NCI-H524 treated with DMSO at 0.1 percent for 48 hours (cell line): ENCODE results near the gene LPAR6.

ENCODE experiments used
- DNase-seq: peaks from one replicate; lab custom pipeline; 2025; lab: John Stamatoyannopoulos, UW

Gene LPAR6

DNA sequence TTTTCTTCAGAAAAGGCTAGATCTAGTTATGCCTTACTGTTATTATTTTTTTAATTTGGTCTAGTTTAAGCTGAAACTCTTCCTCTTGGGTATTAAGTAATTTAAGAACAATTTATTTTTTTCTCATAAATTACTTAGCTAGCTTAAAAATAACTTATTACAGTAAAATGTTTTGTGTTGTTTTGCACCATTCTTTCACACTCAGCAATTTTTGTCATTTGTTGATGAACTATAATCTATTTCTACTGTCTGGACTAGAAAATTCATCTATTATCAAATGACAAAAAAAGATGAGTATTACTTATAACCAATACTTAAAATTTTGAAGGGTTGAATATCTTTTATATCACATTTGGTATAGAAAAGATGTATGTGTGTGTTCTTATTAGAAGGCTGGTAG lies 1.6 kb upstream of the LPAR6 start:
- no peak for DNase-seq

DNA sequence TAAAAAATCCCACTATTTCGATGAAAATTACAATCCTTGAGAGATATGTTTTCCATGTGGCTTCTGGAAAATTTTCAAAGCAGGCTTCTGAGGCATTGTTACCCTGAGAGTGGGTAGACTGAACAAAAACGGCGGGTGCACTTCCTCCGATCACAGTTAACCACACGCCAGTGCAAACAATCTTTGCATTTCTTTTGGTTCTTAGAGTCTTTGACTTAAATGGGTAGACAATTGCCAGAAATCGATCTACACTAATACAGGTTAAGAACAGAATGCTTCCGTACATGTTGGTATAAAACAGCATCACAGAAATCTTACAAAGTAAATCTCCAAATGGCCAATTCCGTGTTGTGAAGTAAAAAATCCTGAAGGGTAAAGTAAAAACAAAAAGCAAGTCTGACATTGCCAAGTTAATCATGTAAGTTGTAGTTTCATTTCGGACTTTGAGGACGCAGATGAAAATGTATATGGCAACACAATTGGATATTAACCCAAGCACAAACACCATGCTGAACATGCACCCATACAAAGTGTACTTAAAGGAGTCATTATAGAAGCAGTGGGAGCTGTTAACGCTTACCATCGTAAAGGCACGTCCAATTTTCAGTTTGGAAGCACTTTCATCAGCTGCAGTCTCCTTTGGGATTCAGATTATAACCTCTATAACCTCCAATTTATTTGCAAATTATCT lies 927 bp downstream of the LPAR6 start:
- no peak for DNase-seq

- no peak for DNase-seq
Measured at GRCh38 chr13:48411147-48411794, 1.6 kb downstream of the LPAR6 start.

DNA sequence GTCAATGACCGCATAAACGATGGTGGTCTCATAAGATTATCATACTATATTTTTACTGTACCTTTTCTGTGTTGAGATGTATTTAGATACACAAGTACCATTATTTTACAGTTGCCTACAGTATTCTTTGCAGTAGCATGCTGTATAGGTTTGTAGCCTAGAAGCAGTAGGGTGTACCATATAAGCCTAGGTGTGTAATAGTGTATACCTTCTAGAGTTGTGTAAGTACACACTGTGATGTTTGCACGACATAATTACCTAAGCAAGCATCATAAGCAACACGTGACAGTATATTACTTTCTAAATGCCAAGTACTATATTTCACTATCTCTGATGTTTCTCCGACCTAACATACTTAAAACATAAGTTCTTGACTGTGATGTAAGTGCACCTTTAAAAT lies 2.7 kb downstream of the LPAR6 start:
- DNase-seq = no peak

DNA sequence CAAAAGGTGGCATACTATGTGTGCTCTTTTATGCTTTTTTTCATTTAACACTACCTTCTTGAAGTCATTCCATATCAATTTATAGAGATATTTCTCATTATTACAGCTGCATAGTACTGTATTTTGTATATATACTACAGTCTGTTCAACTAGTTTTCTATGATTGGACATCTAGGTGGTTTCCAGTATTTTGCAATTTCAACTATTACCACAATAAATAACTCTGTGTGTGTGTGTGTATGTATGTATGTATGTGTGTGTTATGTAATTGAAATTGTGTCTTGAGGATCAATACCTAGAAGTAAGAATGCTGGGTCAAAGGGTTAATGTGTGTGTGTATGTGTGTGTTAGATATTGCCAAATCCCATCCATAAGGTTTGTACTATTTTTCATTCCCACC lies 7.0 kb downstream of the LPAR6 start:
- DNase-seq = no peak

- DNase-seq = no peak
Measured at GRCh38 chr13:48404952-48405351, 8.0 kb downstream of the LPAR6 start.

GRCh38 chr13:48403913-48404312 lies 9.0 kb downstream of the LPAR6 start:
- no peak for DNase-seq

- no peak for DNase-seq
Measured at GRCh38 chr13:48403151-48403631, 9.7 kb downstream of the LPAR6 start.

DNA sequence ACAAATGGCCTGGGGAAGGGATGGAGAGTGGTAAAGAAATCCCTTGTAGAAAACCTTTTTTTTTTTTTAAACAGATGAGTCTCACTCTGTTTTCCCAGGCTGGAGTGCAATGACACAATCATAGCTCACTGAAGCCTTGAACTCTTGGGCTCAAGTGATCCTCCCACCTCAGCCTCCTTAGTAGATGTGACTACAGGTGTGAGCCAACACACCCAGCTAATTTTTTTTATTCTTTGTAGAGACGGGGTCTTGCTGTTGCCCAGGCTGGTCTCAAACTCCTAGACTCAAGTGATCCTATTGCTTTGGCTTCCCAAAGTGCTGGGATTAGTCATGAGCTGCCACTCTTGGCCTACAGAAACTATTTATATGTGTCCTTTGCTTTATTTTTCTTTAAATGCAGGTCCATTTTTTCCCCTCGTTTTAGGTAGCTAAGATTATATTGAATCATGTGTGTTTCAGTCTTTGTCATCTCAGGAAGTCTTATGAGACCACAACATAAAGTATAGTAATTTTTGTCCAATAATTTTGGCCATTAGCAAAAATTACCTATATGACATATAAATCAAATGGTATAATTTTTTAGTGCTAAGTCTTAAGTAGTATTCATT lies 10.5 kb downstream of the LPAR6 start:
- DNase-seq = no peak

- DNase-seq = no peak
Measured at GRCh38 chr13:48401480-48401879, 11.4 kb downstream of the LPAR6 start.

DNA sequence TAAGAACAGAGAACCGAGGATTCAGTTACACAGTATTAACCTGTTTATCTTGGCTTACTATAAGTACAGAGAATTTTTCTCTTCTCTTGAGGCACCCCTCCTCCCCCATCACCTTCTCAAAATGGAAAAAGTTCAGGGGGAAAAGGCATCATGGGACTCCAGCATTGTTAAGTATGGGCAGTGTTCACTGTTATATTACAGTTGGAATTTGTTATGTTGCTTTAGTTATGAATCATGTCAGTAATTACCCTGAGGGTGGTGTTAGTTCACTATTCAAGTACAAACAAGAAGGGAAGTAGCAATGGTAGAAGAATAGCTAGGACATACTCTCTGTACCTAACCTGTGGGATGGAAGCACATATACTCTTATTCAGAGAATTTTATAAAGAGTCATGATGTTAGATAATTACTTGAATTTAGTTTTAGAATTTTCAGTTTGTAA lies 12.0 kb downstream of the LPAR6 start:
- no peak for DNase-seq

DNA sequence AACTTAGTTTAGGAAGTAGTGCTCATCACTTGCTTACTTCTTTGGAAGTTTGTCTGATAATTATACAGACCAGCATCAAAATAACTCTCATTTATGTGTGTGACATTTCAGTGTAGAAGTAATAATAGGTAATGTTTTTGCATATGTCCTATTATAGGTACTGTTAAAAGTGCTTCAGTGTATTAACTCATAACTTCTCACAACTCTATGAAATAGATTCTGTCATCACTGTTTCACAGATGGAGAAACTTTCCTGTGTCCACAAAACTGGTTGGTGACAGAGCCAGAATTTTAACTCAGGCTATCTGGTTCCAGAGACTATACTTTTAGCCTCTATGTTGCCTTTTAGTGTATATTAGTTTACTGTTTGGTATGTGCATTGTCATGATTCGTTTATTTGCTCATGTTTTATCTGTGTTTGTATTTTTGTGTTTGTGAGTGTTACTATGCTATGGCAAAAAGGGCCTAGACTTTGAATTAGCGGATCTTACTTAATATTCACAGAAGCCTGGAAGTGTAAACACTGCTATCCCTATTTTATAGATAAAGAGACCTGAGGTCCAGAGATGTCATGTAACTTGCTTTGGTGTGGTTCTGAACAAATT lies 12.7 kb downstream of the LPAR6 start:
- DNase-seq = no peak

DNA sequence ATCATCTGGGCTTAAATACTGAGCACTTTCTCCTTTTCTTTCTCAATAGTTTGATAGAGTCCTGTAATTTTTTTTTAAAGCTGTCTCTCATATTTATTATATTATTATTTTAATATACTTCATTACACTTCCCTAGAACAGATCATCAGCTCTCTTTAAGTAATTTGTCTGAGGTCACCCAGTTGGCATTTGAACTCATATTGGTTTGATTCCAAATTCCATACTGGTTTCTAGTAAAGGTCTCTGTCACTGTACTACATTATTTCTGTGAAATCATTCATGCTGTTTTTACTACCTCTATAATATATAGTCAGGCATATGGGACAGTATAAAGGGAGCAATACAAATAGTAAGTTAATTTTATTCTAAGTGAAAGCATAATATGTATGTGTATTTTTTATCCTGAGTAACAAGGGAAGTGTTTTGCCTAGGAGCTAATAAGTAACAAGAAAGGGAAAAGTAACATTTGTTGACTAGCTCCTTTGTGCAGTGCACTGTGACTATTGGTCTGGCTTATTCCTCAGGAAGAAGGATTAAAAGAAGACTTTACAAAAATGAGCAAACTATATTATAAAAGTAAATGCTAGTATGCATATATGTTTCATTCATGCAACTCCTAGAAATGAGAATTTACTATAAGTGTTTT lies 14.3 kb downstream of the LPAR6 start:
- DNase-seq = no peak

GRCh38 chr13:48397744-48398143 lies 15.2 kb downstream of the LPAR6 start:
- no peak for DNase-seq

GRCh38 chr13:48393698-48394085 lies 19.2 kb downstream of the LPAR6 start:
- no peak for DNase-seq

DNA sequence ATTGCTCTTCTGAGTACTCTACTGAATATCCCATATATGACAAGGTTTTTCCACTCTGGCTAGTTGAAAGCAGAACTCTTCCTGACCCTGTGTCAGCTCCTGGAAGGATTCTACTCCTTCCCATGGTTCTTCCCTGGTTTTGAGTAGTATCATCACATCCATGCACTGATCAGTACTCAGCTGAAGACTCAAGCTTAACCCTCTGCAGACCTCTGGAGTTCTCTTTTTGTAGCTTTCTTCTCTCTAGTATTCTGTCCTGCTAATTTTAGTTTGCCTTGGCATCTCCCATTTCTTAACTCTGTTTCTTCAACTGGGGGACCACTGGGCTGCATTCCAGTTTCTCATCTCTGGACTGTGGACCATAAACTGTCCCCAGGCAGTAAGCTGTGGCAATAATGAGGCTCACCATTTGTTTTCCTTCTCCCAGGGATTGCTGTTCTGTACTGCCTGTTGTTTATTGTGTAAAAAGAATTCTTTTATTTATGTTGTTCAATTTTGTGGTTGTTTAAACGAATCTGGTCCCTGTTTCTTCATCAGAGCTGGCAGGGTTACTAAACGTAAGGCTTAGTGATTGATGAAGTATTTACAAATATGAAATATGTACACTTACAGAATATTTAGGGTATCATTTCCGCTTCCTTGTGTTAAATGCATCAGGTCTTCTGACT lies 19.7 kb downstream of the LPAR6 start:
- DNase-seq = no peak

DNA sequence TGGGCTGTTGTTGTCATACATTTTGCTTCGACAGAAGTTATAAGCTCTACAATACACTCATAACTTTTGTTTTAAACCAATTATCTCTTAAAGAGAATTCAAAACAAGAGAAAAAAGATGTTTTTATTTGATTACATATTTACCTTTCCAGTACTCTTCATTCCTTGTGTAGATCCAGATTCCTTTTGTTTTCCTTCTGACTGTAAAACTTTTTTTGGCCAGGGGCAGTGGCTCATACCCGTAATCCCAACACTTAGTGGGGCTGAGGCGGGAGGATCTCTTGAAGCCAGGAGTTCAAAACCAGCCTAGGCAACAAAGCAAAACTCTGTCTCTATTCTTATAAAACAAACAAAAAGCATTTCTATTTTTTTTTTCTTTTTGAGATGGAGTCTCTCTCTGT lies 21.7 kb downstream of the LPAR6 start:
- DNase-seq = no peak

- DNase-seq = no peak
Measured at GRCh38 chr13:48386816-48387215, 26.1 kb downstream of the LPAR6 start.

DNA sequence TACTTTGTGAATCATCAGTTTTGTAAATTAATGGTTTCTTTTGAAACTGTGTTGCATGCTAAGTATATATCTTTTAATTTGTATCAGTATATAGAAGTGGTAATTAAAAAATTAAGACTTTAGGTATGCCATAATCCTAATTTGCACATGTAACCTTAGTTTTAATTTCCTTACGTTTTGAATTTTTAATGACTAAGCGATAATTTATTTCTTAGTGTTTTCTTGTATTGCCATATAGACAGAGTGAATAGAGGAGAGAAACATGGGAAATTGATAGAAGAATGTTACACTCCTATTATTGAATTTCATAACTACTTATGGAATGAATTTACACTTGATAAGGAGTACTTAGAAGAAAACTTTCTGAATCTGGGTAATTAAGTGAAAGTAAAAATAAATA lies 29.5 kb downstream of the LPAR6 start:
- no peak for DNase-seq

DNA sequence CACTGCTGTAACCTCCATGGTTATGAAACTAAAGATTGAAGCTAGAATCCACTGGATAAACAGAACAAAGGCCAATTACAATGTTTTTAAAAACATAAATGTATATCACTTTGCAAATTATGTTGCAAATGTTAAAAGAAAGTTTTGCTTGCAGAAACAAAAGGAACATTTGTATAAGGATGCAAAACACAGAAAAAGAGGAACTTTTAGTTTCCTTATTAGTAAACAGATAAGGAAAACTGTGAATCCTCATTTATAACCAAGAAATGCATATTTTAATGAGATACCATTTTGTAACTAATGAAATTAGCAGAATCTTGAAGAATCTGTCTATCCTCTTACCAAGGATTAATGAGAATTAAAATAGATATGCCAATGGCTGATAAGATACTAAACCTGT lies 32.3 kb downstream of the LPAR6 start:
- DNase-seq = no peak

GRCh38 chr13:48377857-48378256 lies 35.1 kb downstream of the LPAR6 start:
- DNase-seq = no peak

- no peak for DNase-seq
Measured at GRCh38 chr13:48370815-48371214, 42.1 kb downstream of the LPAR6 start.
